Nephron (organoid): ENCODE data around the gene SELENOI.

Source experiments
- H3K27ac Mint-ChIP-seq, 3 experiments: 2 replicates each; pipeline ENCODE4 v1.8.0; 2020; ENCODE audit warnings: mixed read lengths in 3 of 3, mild to moderate bottlenecking in 2 of 3, moderate library complexity in 1 of 3
- H3K27me3 Mint-ChIP-seq: 2 replicates; pipeline ENCODE4 v1.8.0; 2021; ENCODE audit warnings: low read depth, mild to moderate bottlenecking, moderate library complexity, mixed read lengths
- H3K36me3 Mint-ChIP-seq: 2 replicates; pipeline ENCODE4 v1.8.0; 2020; ENCODE audit warnings: low read depth, mixed read lengths
- H3K4me1 Mint-ChIP-seq: 2 replicates; pipeline ENCODE4 v1.8.0; 2020; ENCODE audit warnings: mixed read lengths
- H3K4me3 Mint-ChIP-seq, 3 experiments: 2 replicates each; pipeline ENCODE4 v1.8.0; 2020; ENCODE audit warnings: mild to moderate bottlenecking in 3 of 3, mixed read lengths in 3 of 3, moderate library complexity in 2 of 3
- H3K9me3 Mint-ChIP-seq: 2 replicates; pipeline ENCODE4 v1.8.0; 2020; ENCODE audit warnings: mixed read lengths
- TF ChIP-seq, protein P1 (sequence below), 3 experiments: fragments of 200-600 bp; sonication (generic); IDR thresholded peaks; one replicate each; pipeline ENCODE4 v1.5.0; 2021; ENCODE audit warnings: antibody characterized with exemption in 3 of 3; ENCODE audit not compliant: unreplicated experiment in 3 of 3

The SELENOI gene

DNA sequence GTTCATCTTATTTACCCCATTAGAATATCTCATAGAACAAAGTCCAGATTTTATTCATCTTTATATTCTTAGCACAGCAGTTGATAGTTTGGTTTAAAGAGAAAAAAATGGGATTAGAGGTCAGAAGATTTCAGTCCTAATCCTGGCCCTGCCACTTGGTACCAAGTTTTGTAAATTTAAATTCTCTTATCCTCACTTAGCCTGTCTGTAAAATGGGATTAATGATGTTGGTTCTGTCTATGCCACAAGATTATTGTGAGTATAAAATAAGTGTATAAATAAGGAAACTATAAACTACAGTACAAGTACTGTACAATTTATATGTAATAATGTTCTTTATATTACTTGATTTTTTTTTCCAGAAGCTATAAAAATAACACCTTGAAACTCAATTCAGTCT lies 38.7 kb downstream of the SELENOI start:
- Mint-ChIP-seq H3K4me1 (no peaks in the 10 kb centered on the region), H3K36me3 (peaks cover 31% of the 10 kb centered on the region), H3K27me3 (no peaks in the 10 kb centered on the region), H3K4me3 (no peak overlapping the region), H3K9me3 (no peaks in the 10 kb centered on the region), H3K27ac (no peak overlapping the region)
- TF ChIP-seq, protein P1, sequence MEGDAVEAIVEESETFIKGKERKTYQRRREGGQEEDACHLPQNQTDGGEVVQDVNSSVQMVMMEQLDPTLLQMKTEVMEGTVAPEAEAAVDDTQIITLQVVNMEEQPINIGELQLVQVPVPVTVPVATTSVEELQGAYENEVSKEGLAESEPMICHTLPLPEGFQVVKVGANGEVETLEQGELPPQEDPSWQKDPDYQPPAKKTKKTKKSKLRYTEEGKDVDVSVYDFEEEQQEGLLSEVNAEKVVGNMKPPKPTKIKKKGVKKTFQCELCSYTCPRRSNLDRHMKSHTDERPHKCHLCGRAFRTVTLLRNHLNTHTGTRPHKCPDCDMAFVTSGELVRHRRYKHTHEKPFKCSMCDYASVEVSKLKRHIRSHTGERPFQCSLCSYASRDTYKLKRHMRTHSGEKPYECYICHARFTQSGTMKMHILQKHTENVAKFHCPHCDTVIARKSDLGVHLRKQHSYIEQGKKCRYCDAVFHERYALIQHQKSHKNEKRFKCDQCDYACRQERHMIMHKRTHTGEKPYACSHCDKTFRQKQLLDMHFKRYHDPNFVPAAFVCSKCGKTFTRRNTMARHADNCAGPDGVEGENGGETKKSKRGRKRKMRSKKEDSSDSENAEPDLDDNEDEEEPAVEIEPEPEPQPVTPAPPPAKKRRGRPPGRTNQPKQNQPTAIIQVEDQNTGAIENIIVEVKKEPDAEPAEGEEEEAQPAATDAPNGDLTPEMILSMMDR (IDR thresholded peaks at IDR 0.05; ENCODE audit: unreplicated experiment in 3 of 3), result no peak

DNA sequence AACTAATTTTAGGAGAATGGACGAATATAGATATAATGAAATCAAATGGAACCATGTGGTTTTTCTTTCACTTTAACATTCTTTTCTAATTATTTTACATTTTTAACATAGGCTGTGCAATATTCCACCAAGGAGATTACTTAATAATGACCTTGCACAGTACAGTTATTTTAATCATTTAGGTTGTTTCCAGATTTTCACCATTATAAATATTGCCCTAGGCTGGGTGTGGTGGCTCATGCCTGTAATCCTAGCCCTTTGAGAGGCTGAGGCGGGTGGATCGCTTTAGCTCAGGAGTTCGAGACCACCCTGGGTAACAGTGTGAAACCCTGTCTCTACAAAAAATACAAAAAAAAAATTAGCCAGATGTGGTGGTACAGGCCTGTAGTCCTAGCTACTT lies 41.2 kb downstream of the SELENOI start:
- Mint-ChIP-seq H3K36me3 (peaks cover 27% of the 10 kb centered on the region), H3K4me1 (no peaks in the 10 kb centered on the region), H3K4me3 (no peak overlapping the region), H3K27me3 (no peaks in the 10 kb centered on the region), H3K9me3 (no peaks in the 10 kb centered on the region), H3K27ac (no peak overlapping the region)
- TF ChIP-seq, protein P1 (IDR thresholded peaks at IDR 0.05; ENCODE audit: unreplicated experiment in 3 of 3), result no peak

DNA sequence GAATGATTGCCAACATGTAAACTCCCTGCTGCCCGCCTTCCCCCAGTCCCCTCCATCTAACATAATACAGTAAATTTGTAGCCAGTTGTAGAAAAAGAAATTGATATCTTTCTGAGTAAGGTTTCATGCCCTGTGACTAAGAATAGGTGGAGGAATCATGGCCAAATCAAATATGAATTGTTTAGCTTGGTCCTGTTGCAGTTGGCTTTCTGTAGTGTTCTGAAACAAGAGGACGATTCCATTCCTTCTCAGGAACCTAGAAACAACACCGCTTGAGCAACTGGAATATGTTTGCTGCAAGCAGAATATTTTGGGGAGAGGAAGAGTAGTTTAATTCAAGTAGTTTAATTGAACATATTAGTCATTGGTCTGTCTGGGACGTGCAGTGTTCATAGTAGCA lies 48.8 kb downstream of the SELENOI start:
- Mint-ChIP-seq H3K27me3 (no peaks in the 10 kb centered on the region), H3K9me3 (no peaks in the 10 kb centered on the region), H3K27ac (no peak overlapping the region), H3K4me3 (no peak overlapping the region), H3K36me3 (peaks cover 4% of the 10 kb centered on the region), H3K4me1 (peaks cover 1% of the 10 kb centered on the region)
- TF ChIP-seq, protein P1 (IDR thresholded peaks at IDR 0.05; ENCODE audit: unreplicated experiment in 3 of 3), result no peak

DNA sequence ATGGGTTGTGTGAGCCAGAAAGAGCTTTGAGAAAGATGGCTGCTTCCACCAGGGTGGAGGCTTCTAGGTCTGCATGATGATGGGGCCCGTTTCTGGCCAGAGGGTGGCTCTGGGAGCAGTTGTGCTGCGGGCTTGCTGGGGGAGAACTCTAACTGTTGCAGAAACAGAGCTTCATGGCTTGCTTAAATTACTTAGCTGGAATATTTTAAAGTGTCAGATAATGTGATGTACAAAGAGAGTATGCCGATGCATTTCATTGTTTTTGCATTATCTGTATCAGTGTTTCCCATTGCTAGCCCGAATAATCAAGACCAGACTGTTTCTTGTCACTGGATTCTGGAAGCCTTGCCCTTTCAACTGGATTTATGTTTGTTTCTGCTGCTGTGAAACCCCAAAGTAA lies 49.5 kb downstream of the SELENOI start:
- Mint-ChIP-seq H3K27ac (no peak overlapping the region), H3K27me3 (no peaks in the 10 kb centered on the region), H3K9me3 (no peaks in the 10 kb centered on the region), H3K4me3 (no peak overlapping the region), H3K4me1 (peaks cover 8% of the 10 kb centered on the region), H3K36me3 (peaks cover 4% of the 10 kb centered on the region)
- TF ChIP-seq, protein P1 (IDR thresholded peaks at IDR 0.05; ENCODE audit: unreplicated experiment in 3 of 3), result no peak

DNA sequence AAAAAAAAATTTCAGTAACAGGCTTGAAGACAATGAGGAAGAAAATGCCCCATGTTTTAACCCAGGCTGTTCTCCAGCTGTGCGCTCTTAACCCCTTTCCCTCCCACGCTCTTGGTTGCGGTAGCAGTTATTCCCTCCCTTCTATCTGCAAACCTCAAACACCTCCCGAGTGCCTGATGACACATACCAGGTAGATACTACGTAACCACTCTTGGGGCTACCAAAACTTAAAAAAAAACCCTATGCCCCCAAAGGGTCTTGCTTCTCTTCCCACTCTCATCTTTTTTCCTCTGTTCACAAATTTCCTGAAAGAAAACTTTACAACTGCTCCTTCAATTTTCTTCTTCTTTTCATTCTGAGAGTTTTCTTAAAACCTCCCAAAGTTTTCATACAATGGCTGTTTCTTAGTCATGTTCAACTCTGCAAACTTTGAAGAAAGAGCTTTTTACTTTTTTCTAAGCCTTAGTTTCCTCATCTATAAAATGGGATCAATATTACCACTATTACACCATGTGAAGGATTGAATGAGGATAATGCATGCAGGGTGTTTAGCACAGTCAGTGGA lies 50.9 kb downstream of the SELENOI start:
- Mint-ChIP-seq H3K27ac (no peak overlapping the region), H3K9me3 (no peaks in the 10 kb centered on the region), H3K36me3 (no peaks in the 10 kb centered on the region), H3K4me1 (peaks cover 10% of the 10 kb centered on the region), H3K27me3 (no peaks in the 10 kb centered on the region), H3K4me3 (no peak overlapping the region)
- TF ChIP-seq, protein P1 (IDR thresholded peaks at IDR 0.05; ENCODE audit: unreplicated experiment in 3 of 3), result no peak

DNA sequence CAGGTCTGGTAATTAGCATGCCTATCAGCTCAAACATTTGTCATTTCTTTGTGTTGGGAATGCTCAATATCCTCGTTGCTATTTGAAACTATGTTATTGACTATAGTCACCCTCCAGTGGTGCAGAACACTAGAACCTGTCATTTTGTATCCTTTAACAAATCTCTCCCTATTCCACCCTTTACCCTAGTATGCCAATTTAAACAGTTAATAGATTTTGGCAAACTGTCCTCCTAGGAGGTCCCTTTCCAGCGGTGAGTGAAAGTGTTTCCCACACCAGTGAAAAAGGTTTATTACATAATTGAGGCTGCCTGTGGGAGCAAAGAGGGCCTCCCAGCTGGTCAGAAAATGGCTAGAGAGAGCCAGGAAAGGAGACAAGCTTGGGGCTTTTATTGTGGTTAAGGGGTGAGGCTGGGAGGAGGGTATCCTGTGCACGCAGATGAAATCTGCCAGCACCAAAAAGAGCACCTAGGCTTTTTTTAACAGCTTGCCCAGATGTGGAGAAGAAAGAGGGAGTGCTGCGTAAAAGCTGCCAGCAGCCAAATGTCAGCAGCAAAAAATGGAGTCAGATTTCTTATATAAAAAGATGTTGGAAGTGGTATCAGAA lies 53.9 kb downstream of the SELENOI start:
- H3K4me3 Mint-ChIP-seq, result peak overlapping the region in 1 of 3 experiments; percentile 35
- TF ChIP-seq, protein P1 (IDR thresholded peaks at IDR 0.05; ENCODE audit: unreplicated experiment in 3 of 3), result no peak
- H3K9me3 Mint-ChIP-seq, result no peaks in the 10 kb centered on the region
- no peaks in the 10 kb centered on the region for H3K27me3 Mint-ChIP-seq
- no peaks in the 10 kb centered on the region for H3K36me3 Mint-ChIP-seq
- no peak overlapping the region for H3K27ac Mint-ChIP-seq
- H3K4me1 Mint-ChIP-seq, result peaks cover 10% of the 10 kb centered on the region
